Measurements from ENCODE around the gene DTNBP1. TPM values are rescaled to one million over a fixed set of nuclear protein-coding genes. Genes with fewer than 3 reads are reported as not detected.

DTNBP1 gene
- polyA plus RNA-seq, 3 donors from 2014 or later: 60.3 to 109 (median 86.4) TPM

DNA sequence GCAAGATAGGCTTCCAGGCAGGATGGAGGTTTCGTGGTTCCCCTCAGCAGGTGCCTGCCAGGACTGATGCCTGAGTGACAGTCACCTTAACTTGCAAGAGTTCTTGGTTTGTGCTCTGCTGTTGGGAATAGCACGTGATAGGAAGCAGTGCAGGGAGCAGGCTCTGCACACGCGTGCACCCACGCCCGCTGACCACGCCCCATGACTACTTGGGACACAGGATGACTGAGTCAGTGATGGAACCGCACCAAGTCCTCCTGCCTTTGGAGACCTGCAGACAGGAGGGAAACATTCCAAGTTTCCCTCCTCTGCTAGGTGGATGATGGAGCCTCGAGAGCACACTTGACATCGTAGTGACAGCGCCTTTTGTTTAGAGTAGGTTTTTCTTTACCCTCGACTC is 164.2 kb downstream of the DTNBP1 start:
- Mint-ChIP-seq H3K27ac (no peak overlapping the region), H3K9me3 (no peaks in the 10 kb centered on the region), H3K27me3 (ENCODE audit: low read depth in 3 of 3) (peaks cover 7 to 40% (median 9%) of the 10 kb centered on the region in 3 donors), H3K4me1 (peaks cover 27 to 44% of the 10 kb centered on the region in 2 donors), H3K4me3 (peak overlapping the region in 1 of 5 donors; percentile 6), H3K36me3 (peaks cover 3 to 42% (median 11%) of the 10 kb centered on the region in 3 donors)
- DNase-seq: no peak

DNA sequence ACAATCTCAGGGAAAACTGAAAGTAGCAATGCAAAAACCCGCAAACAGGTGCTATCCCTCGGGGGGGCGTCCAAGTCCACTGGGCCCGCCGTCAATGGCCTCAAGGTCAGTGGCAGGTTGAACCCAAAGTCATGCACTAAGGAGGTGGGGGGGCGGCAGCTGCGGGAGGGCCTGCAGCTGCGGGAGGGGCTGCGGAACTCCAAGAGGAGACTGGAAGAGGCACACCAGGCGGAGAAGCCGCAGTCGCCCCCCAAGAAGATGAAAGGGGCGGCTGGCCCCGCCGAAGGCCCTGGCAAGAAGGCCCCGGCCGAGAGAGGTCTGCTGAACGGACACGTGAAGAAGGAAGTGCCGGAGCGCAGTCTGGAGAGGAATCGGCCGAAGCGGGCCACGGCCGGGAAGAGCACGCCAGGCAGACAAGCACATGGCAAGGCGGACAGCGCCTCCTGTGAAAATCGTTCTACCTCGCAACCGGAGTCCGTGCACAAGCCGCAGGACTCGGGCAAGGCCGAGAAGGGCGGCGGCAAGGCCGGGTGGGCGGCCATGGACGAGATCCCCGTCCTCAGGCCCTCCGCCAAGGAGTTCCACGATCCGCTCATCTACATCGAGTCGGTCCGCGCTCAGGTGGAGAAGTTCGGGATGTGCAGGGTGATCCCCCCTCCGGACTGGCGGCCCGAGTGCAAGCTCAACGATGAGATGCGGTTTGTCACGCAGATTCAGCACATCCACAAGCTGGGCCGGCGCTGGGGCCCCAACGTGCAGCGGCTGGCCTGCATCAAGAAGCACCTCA is 166.3 kb downstream of the DTNBP1 start:
- no peak for DNase-seq
- Mint-ChIP-seq H3K9me3 (no peaks in the 10 kb centered on the region), H3K27ac (peak overlapping the region in 4 of 6 donors; percentile 29 to 73 (median 32)), H3K4me3 (peak overlapping the region in 1 of 5 donors; percentile 15), H3K36me3 (peaks cover 3 to 27% (median 7%) of the 10 kb centered on the region in 3 donors), H3K27me3 (ENCODE audit: low read depth in 3 of 3) (peaks cover 7 to 26% (median 9%) of the 10 kb centered on the region in 3 donors), H3K4me1 (peaks cover 36 to 49% of the 10 kb centered on the region in 2 donors)

DNA sequence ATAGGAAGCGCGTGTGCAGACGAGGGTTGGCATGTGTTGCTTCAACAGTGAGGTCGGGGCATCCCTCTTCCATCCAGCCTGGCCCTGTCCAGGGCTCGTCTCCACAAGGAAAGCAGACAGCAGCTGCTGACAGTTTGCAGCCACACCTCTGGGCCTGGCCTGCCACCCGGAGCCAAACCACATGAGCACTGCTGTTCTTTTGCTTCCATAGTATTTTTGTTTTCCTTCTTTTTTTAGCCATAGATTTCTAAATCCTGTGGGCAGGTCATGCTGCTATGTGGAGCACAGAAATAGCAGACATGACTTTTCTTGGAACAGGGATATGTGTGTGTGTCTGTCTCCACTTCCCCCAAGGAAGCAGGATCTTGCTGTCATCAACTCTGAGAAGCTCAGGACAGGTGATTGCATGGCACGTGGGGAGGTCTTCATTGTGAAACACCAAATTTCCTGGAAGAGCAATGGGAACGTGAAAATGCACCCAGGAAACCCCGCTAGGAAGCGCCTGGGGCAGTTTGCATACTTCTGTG is 167.4 kb downstream of the DTNBP1 start:
- DNase-seq: no peak
- Mint-ChIP-seq H3K27ac (peak overlapping the region in 4 of 6 donors; percentile 46 to 73 (median 54)), H3K4me1 (peaks cover 42 to 60% of the 10 kb centered on the region in 2 donors), H3K4me3 (no peak overlapping the region), H3K27me3 (ENCODE audit: low read depth in 3 of 3) (peaks cover 7 to 28% (median 9%) of the 10 kb centered on the region in 3 donors), H3K9me3 (no peaks in the 10 kb centered on the region), H3K36me3 (peaks cover 3 to 16% (median 4%) of the 10 kb centered on the region in 3 donors)

DNA sequence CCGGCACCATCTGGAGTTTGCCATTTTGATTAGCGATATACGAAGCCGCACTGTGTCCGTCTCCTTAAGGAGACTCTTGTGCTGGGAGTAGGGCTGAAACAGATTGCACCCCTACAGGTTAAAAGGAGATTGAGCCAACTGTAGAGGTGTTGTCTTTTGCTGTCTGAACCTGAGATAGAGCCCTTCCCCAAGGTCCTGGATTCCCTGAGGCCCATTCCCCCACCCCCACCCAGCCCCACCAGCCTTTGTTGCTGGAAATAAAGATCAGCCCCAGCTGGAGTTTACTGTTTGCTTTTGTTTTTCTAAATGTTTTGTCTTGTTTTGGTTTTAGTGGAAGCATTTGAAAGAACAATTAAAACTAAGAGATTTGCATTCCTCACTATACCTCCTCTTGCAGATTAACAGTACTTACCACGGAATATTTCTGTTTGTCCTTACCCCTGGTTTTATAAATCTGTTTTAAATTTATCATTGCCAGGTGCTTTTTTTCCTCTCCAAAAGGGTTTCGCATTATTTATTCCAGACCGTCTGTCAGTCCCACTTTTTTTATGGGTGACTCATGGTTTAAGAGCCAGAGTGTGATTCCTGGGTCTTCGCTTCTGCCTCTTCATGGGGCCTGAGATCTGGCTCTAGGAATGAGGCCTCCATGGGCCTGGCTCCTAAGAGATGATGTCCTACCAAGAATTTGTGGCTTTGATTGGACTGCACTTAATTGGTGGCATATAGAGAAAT is 169.2 kb downstream of the DTNBP1 start:
- H3K4me3 Mint-ChIP-seq: no peak overlapping the region
- peaks cover 55 to 72% of the 10 kb centered on the region in 2 donors for H3K4me1 Mint-ChIP-seq
- no peaks in the 10 kb centered on the region for H3K9me3 Mint-ChIP-seq
- H3K27ac Mint-ChIP-seq: peak overlapping the region in 1 of 6 donors; percentile 40
- no peak for DNase-seq
- peaks cover 4 to 23% (median 4%) of the 10 kb centered on the region in 3 donors for H3K36me3 Mint-ChIP-seq
- H3K27me3 Mint-ChIP-seq (ENCODE audit: low read depth in 3 of 3): peaks cover 7 to 18% (median 8%) of the 10 kb centered on the region in 3 donors

DNA sequence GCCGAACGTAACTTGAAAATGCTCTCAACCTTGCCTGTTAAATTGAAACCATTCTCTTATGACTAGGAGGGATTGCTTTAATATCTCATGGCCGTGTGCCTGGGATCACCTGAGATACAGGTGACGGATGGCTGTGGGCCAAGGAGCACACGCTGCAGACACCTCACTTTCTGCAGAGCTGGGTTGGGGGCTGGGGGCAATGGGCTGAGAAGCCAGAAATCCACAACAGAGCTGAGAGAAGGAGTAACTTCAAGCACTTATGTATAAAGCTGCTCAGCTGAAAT is 170.9 kb downstream of the DTNBP1 start:
- peaks cover 6 to 27% (median 11%) of the 10 kb centered on the region in 3 donors for H3K36me3 Mint-ChIP-seq
- H3K27me3 Mint-ChIP-seq (ENCODE audit: low read depth in 3 of 3): peaks cover 7 to 22% (median 8%) of the 10 kb centered on the region in 3 donors
- DNase-seq: no peak
- H3K4me1 Mint-ChIP-seq: peaks cover 52 to 73% of the 10 kb centered on the region in 2 donors
- H3K9me3 Mint-ChIP-seq: no peaks in the 10 kb centered on the region
- no peak overlapping the region for H3K4me3 Mint-ChIP-seq
- peak overlapping the region in 1 of 6 donors; percentile 44 for H3K27ac Mint-ChIP-seq

DNA sequence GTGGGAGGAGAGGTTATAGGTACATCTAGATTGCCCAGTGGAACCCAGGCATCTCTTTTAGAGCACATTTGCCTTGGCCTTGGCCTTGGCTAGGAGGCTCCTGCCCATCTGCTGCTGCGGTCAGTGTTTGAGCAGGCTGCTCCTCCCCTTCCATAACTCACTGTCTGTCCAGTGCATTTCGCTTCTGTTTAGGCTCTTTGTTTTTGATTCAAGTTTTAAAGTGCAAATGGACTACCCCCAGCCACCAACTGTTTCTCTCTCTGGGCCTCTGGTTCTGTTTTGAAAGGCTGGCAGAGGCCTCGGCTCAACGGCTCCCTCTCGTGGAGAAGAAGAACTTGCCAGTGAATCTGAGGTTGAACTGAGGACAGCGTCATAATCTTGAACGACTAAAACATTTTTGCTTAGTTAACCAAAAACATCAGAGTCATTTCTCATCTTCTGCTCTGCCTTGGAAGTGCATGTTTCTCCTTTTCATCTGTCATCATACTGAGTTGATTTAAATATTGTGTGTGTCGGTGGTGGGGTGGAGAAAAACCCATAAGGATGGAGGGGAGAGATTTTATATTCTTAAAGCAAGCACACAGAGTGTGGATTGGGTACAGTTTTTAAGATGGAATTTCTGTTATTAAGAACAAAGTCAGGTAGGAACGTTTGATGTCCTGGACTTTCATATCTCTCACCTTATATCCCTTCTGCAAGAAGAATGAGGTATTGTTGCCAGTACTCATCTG is 171.4 kb downstream of the DTNBP1 start:
- peaks cover 55 to 78% of the 10 kb centered on the region in 2 donors for H3K4me1 Mint-ChIP-seq
- H3K36me3 Mint-ChIP-seq: peaks cover 6 to 31% (median 14%) of the 10 kb centered on the region in 3 donors
- H3K27ac Mint-ChIP-seq: peak overlapping the region; percentile 1 to 84 (median 37)
- H3K4me3 Mint-ChIP-seq: peak overlapping the region in 3 of 5 donors; percentile 3 to 7 (median 5)
- no peaks in the 10 kb centered on the region for H3K9me3 Mint-ChIP-seq
- peaks cover 7 to 21% (median 7%) of the 10 kb centered on the region in 3 donors for H3K27me3 Mint-ChIP-seq (ENCODE audit: low read depth in 3 of 3)
- peak; percentile 54 to 63 (median 56) for DNase-seq

DNA sequence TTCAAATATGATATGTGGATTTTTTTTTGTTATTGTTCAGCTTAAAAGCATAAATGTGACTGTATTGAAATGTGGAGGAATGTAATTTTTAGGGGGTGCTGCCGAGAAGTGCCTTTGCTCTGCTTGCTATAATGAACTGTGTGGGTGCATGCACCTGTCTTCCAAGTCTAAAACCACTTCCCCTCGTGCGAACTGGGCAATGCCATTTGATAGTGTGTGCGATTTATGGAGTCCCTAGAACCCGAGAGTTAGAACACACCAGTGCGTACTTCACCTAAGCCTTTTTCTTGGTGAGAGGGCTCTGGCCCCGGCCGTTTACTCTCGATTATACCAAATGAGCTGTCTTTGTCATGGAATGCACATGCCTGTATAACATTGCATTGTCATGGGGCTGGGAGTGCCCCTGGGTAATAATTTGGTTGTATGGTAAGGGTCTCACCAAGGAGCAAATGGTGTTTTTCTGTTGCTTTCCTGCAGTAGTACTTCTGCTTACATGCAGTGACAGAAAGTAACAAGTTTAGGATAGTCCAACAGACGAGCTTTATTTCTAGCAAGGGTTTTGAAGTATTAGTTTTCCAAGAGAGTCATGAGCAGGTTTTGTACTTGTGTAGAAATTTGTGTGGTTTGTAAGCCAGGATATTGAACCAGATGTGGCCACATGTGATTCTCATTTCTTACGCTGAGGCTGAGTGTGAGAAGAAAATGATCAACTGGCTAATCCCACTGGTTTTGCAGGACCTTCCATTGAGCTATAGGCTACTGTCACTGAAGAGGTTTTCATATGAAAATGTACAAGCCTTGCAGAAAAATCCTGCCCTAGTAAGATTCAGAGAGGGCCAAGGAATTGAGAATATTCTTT is 172.4 kb downstream of the DTNBP1 start:
- H3K36me3 Mint-ChIP-seq: peaks cover 6 to 23% (median 10%) of the 10 kb centered on the region in 3 donors
- peak overlapping the region in 5 of 6 donors; percentile 1 to 80 (median 51) for H3K27ac Mint-ChIP-seq
- no peaks in the 10 kb centered on the region for H3K9me3 Mint-ChIP-seq
- peak overlapping the region in 1 of 5 donors; percentile 3 for H3K4me3 Mint-ChIP-seq
- no peak for DNase-seq
- peaks cover 3 to 15% (median 7%) of the 10 kb centered on the region in 3 donors for H3K27me3 Mint-ChIP-seq (ENCODE audit: low read depth in 3 of 3)
- peaks cover 48 to 76% of the 10 kb centered on the region in 2 donors for H3K4me1 Mint-ChIP-seq

DNA sequence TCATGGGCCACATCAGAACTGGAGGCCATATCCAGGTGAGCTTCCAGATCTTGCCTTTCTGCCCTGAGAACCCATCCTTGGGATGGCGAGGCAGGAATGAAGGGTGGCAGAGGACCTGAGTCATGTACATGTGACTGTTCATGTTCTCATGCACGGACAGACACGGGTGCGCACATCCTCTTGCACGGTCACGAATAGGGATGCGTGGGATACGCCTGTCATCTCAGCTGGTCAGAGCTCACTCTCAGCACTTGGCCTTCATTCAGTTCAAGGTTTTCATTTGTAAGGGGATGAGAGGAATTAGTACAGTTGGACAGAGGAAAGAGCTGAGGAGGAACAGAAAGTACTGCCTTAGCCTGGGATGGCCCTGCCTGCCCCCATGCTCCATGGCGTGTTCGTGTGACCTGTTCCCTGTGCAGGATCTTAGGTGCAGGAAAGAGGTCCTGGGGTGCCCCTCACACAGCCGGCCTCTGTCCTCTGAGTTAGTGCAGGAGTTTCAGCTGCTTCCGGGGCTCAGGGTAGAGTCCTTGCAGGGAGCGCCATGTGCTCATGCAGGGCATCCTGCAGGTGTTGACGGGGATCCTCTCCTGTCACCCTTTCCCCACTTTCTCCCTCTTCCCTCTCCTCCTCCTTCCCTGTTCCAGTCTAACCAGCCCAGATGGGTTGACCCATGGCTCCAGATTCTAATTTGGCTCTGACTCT is 173.4 kb downstream of the DTNBP1 start:
- peaks cover 46 to 78% of the 10 kb centered on the region in 2 donors for H3K4me1 Mint-ChIP-seq
- H3K9me3 Mint-ChIP-seq: no peaks in the 10 kb centered on the region
- peaks cover 6 to 23% (median 10%) of the 10 kb centered on the region in 3 donors for H3K36me3 Mint-ChIP-seq
- peaks cover 0 to 14% (median 6%) of the 10 kb centered on the region in 3 donors for H3K27me3 Mint-ChIP-seq (ENCODE audit: low read depth in 3 of 3)
- no peak overlapping the region for H3K4me3 Mint-ChIP-seq
- peak overlapping the region in 4 of 6 donors; percentile 25 to 52 (median 36) for H3K27ac Mint-ChIP-seq
- no peak for DNase-seq

DNA sequence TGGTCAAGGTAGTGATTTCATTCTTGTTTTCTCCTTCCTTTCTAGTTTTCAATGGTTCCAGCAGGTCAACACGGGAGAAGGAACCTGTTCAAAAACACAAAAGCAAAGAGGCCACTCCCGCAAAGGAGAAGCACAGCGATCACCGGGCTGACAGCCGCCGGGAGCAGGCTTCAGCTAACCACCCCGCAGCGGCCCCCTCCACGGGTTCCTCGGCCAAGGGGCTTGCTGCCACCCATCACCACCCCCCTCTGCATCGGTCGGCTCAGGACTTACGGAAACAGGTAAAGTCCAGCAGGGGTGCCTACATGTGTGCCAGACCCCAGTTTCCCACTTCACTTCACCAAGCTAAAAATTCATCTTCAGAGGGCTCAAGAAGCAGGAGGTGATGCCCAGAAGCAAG is 175.6 kb downstream of the DTNBP1 start:
- Mint-ChIP-seq H3K27ac (peak overlapping the region in 3 of 6 donors; percentile 13 to 63 (median 16)), H3K4me3 (peak overlapping the region in 1 of 5 donors; percentile 17), H3K27me3 (ENCODE audit: low read depth in 3 of 3) (peaks cover 0 to 14% (median 6%) of the 10 kb centered on the region in 3 donors), H3K9me3 (no peaks in the 10 kb centered on the region), H3K36me3 (peaks cover 6 to 23% (median 10%) of the 10 kb centered on the region in 3 donors), H3K4me1 (peaks cover 52 to 83% of the 10 kb centered on the region in 2 donors)
- no peak for DNase-seq

DNA sequence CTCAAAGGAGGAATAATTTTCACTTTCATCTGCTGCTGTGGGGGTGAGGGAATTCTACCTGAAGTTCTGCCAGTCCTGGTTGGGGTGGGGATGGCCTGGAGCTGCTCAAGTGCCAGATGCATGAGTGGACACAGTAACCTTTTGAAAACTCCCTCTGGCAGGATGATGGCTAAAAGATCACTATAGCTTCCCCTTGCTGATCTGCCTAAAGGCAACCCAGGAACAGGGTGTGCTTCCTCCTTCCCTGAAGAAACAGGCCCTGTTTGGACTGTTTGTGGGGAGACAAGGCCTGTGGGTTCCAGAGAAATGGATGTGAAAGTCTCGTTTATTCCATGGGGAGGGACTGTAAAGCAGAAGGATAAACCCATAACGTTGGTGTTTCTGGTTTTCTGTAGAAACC is 176.9 kb downstream of the DTNBP1 start:
- H3K4me1 Mint-ChIP-seq: peaks cover 52 to 83% of the 10 kb centered on the region in 2 donors
- DNase-seq: no peak
- H3K9me3 Mint-ChIP-seq: no peaks in the 10 kb centered on the region
- H3K36me3 Mint-ChIP-seq: peaks cover 6 to 23% (median 10%) of the 10 kb centered on the region in 3 donors
- peaks cover 0 to 11% (median 6%) of the 10 kb centered on the region in 3 donors for H3K27me3 Mint-ChIP-seq (ENCODE audit: low read depth in 3 of 3)
- no peak overlapping the region for H3K27ac Mint-ChIP-seq
- no peak overlapping the region for H3K4me3 Mint-ChIP-seq

DNA sequence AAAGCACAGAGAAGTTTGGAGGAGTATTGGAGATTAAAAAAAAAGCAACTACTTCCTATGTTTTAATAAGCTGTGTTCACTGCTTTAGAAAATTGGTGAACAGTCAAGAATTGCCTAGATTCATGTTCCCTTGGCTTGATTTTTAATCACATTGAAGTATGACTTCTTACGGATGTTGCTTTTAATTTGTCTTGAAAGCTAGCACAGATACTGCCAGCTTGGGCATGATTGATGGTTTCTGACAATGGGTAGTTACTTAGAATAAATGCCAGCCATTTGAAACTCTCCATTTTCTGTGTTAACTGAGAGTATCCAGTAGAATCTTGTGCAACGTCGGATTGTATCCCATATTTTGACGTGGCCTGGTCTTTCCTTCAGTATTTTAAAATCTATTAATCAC is 178.0 kb downstream of the DTNBP1 start:
- Mint-ChIP-seq H3K27me3 (ENCODE audit: low read depth in 3 of 3) (peaks cover 0 to 13% (median 3%) of the 10 kb centered on the region in 3 donors), H3K36me3 (peaks cover 6 to 23% (median 10%) of the 10 kb centered on the region in 3 donors), H3K27ac (no peak overlapping the region), H3K4me3 (no peak overlapping the region), H3K4me1 (peaks cover 49 to 83% of the 10 kb centered on the region in 2 donors), H3K9me3 (no peaks in the 10 kb centered on the region)
- no peak for DNase-seq

DNA sequence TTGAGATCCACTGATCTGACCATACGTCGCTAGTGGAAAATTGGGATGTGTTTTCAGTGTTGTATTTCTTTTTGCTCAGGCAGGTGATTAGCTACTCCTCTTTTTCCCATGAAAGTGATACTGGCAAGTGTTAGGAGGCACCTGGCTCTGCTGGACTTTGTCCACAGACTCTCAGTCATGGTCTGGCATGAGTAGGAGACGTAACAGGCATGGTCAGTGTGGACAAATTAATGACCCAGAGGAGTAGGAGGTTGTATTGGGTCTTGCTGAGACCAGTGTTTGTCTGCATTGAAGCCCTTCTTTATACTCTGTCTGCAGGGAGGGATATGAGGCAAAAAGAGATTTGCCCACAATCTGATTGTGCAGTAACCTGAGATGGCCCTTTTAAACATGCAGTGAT is 178.7 kb downstream of the DTNBP1 start:
- peaks cover 49 to 83% of the 10 kb centered on the region in 2 donors for H3K4me1 Mint-ChIP-seq
- peaks cover 6 to 21% (median 10%) of the 10 kb centered on the region in 3 donors for H3K36me3 Mint-ChIP-seq

More for the DNA sequence above, 178.7 kb downstream of the DTNBP1 start:
- DNase-seq: no peak
- no peak overlapping the region for H3K27ac Mint-ChIP-seq
- no peak overlapping the region for H3K4me3 Mint-ChIP-seq
- peaks cover 0 to 13% (median 3%) of the 10 kb centered on the region in 3 donors for H3K27me3 Mint-ChIP-seq (ENCODE audit: low read depth in 3 of 3)
- no peaks in the 10 kb centered on the region for H3K9me3 Mint-ChIP-seq
